ENCODE data around the gene KCND3.

- TF ChIP-seq POLR2AphosphoS5 (IDR thresholded peaks at IDR 0.05), result no peak
- TF ChIP-seq TAF1 (IDR thresholded peaks at IDR 0.05; ENCODE audit: low read depth), result no peak
- TF ChIP-seq CTCF (IDR thresholded peaks at IDR 0.05; ENCODE audit: poor library complexity, severe bottlenecking), result no peak
- TF ChIP-seq EP300 (conservative IDR thresholded peaks at IDR 0.05; ENCODE audit: poor library complexity, severe bottlenecking), result no peak
- no peak for TF ChIP-seq SMC3 (conservative IDR thresholded peaks at IDR 0.05; ENCODE audit: poor library complexity)
- TF ChIP-seq EZH2 (IDR thresholded peaks at IDR 0.05; ENCODE audit: borderline replicate concordance, insufficient read depth, low read length, poor library complexity, severe bottlenecking), result no peak
- TF ChIP-seq RAD21 (conservative IDR thresholded peaks at IDR 0.05), result no peak
- TF ChIP-seq REST (IDR thresholded peaks at IDR 0.05; ENCODE audit: borderline replicate concordance), result no peak
Observed at GRCh38 chr1:111732718-111733117, 256.8 kb downstream of the KCND3 start.
